ENCODE measurements around the gene GDPD5.
"Not testable (repeated sequence)": the region's sequence is repeated elsewhere in the genome, so short reads cannot be mapped to it uniquely, and the experiment has no call there.

The GDPD5 gene

GRCh38 chr11:75426720-75427086, 99.0 kb downstream of the GDPD5 start:
- Histone ChIP-seq H3K9me3 (peaks cover 12% of the 10 kb centered on the region; the same call in 1 of the 2 replicates), H3K27ac (no peak overlapping the region), H3K4me1 (peaks cover 19% of the 10 kb centered on the region), H3K27me3 (peaks cover 52% of the 10 kb centered on the region), H3K4me2 (no peak overlapping the region), H3K4me3 (no peak overlapping the region), H4K20me1 (peaks cover 33% of the 10 kb centered on the region), H3K9ac (no peak overlapping the region), H3K36me3 (peaks cover 36% of the 10 kb centered on the region)
- TF ChIP-seq Cebpa-rat (IDR thresholded peaks at IDR 0.05) = no peak

- Histone ChIP-seq H3K36me3 (peaks cover 49% of the 10 kb centered on the region), H3K4me3 (no peak overlapping the region), H3K9me3 (peaks cover 12% of the 10 kb centered on the region; the same call in 1 of the 2 replicates), H3K27me3 (peaks cover 40% of the 10 kb centered on the region), H3K9ac (no peak overlapping the region), H3K4me2 (no peak overlapping the region), H3K27ac (no peak overlapping the region), H3K4me1 (peaks cover 19% of the 10 kb centered on the region), H4K20me1 (peaks cover 40% of the 10 kb centered on the region; the same call in 1 of the 2 replicates)
- TF ChIP-seq Cebpa-rat (IDR thresholded peaks at IDR 0.05) = no peak
These were observed 100.3 kb downstream of the GDPD5 start for GRCh38 chr11:75425422-75425821.

- H3K4me1 ChIP-seq = peaks cover 14% of the 10 kb centered on the region
- H3K4me3 ChIP-seq = no peak overlapping the region
- no peak for TF ChIP-seq Cebpa-rat (IDR thresholded peaks at IDR 0.05)
- H3K27me3 ChIP-seq = peaks cover 29% of the 10 kb centered on the region
- peaks cover 48% of the 10 kb centered on the region; the same call in 1 of the 2 replicates for H4K20me1 ChIP-seq
- H3K36me3 ChIP-seq = peaks cover 60% of the 10 kb centered on the region
- H3K4me2 ChIP-seq = peak overlapping the region; percentile 20; the same call in 1 of the 2 replicates
- H3K9me3 ChIP-seq = peaks cover 7% of the 10 kb centered on the region; the same call in 1 of the 2 replicates
- no peak overlapping the region for H3K27ac ChIP-seq
- no peak overlapping the region for H3K9ac ChIP-seq
These were observed 101.3 kb downstream of the GDPD5 start for GRCh38 chr11:75424396-75424795.

GRCh38 chr11:75423721-75424120, 102.0 kb downstream of the GDPD5 start:
- Histone ChIP-seq H3K4me2 (0 out of 2 replicates have a peak overlapping the region, but pooled peaks have one; percentile 20), H3K4me3 (no peak overlapping the region), H3K27me3 (peaks cover 23% of the 10 kb centered on the region), H4K20me1 (peaks cover 51% of the 10 kb centered on the region; the same call in 1 of the 2 replicates), H3K4me1 (peaks cover 10% of the 10 kb centered on the region), H3K9me3 (peaks cover under 1% of the 10 kb centered on the region; the same call in 1 of the 2 replicates), H3K27ac (no peak overlapping the region), H3K9ac (no peak overlapping the region), H3K36me3 (peaks cover 64% of the 10 kb centered on the region)
- TF ChIP-seq Cebpa-rat (IDR thresholded peaks at IDR 0.05) = no peak

GRCh38 chr11:75422248-75423231, 103.2 kb downstream of the GDPD5 start:
- H3K27ac ChIP-seq = no peak overlapping the region

GRCh38 chr11:75421902-75422247, 103.9 kb downstream of the GDPD5 start:
- Histone ChIP-seq H3K4me2 (no peak overlapping the region), H3K9ac (no peak overlapping the region), H3K36me3 (peaks cover 81% of the 10 kb centered on the region), H4K20me1 (peaks cover 67% of the 10 kb centered on the region), H3K9me3 (no peaks in the 10 kb centered on the region), H3K27ac (no peak overlapping the region), H3K4me1 (peaks cover 10% of the 10 kb centered on the region), H3K27me3 (0 out of 2 replicates have a peak, but pooled peaks cover 4% of the 10 kb centered on the region), H3K4me3 (no peak overlapping the region)
- TF ChIP-seq Cebpa-rat (IDR thresholded peaks at IDR 0.05) = no peak

More at GRCh38 chr11:75422248-75423231, 103.2 kb downstream of the GDPD5 start:
- peaks cover 11% of the 10 kb centered on the region for H3K27me3 ChIP-seq
- no peak overlapping the region for H3K4me3 ChIP-seq
- no peak overlapping the region for H3K9ac ChIP-seq
- peaks cover 10% of the 10 kb centered on the region for H3K4me1 ChIP-seq
- TF ChIP-seq Cebpa-rat (IDR thresholded peaks at IDR 0.05) = no peak
- peaks cover 62% of the 10 kb centered on the region for H4K20me1 ChIP-seq
- peaks cover 74% of the 10 kb centered on the region for H3K36me3 ChIP-seq
- no peak overlapping the region for H3K4me2 ChIP-seq
- no peaks in the 10 kb centered on the region for H3K9me3 ChIP-seq

GRCh38 chr11:75421035-75421602, 104.6 kb downstream of the GDPD5 start:
- no peak overlapping the region for H3K4me3 ChIP-seq
- H3K4me2 ChIP-seq = no peak overlapping the region
- peaks cover 83% of the 10 kb centered on the region for H3K36me3 ChIP-seq
- H3K9me3 ChIP-seq = no peaks in the 10 kb centered on the region
- H4K20me1 ChIP-seq = peaks cover 75% of the 10 kb centered on the region
- peaks cover 10% of the 10 kb centered on the region for H3K4me1 ChIP-seq
- H3K9ac ChIP-seq = no peak overlapping the region
- TF ChIP-seq Cebpa-rat (IDR thresholded peaks at IDR 0.05) = no peak
- H3K27ac ChIP-seq = no peak overlapping the region
- H3K27me3 ChIP-seq = no peaks in the 10 kb centered on the region

- H3K4me3 ChIP-seq = no peak overlapping the region
- peaks cover 78% of the 10 kb centered on the region for H4K20me1 ChIP-seq
- no peaks in the 10 kb centered on the region for H3K27me3 ChIP-seq
- H3K27ac ChIP-seq = no peak overlapping the region
- H3K4me1 ChIP-seq = peaks cover 10% of the 10 kb centered on the region
- TF ChIP-seq Cebpa-rat (IDR thresholded peaks at IDR 0.05) = no peak
- no peak overlapping the region for H3K9ac ChIP-seq
- no peaks in the 10 kb centered on the region for H3K9me3 ChIP-seq
- peaks cover 86% of the 10 kb centered on the region for H3K36me3 ChIP-seq
- H3K4me2 ChIP-seq = no peak overlapping the region
These were observed 105.3 kb downstream of the GDPD5 start for GRCh38 chr11:75420224-75421034.

GRCh38 chr11:75413864-75414263, 111.9 kb downstream of the GDPD5 start:
- Histone ChIP-seq H3K9ac (no peak overlapping the region), H3K9me3 (no peaks in the 10 kb centered on the region), H4K20me1 (peaks cover 79% of the 10 kb centered on the region), H3K4me3 (no peak overlapping the region), H3K4me1 (no peaks in the 10 kb centered on the region), H3K27ac (no peak overlapping the region), H3K27me3 (no peaks in the 10 kb centered on the region), H3K4me2 (no peak overlapping the region), H3K36me3 (peaks cover 82% of the 10 kb centered on the region)
- no peak for TF ChIP-seq Cebpa-rat (IDR thresholded peaks at IDR 0.05)

GRCh38 chr11:75413146-75413545, 112.6 kb downstream of the GDPD5 start:
- H3K36me3 ChIP-seq = peaks cover 85% of the 10 kb centered on the region
- H3K9me3 ChIP-seq, H3K27ac ChIP-seq, H3K9ac ChIP-seq, H3K4me1 ChIP-seq, H3K4me2 ChIP-seq, H3K4me3 ChIP-seq, H3K27me3 ChIP-seq: not testable (repeated sequence)
- H4K20me1 ChIP-seq = peaks cover 79% of the 10 kb centered on the region

- not testable (repeated sequence) for H3K9ac ChIP-seq, H3K4me2 ChIP-seq, H3K27me3 ChIP-seq, H3K9me3 ChIP-seq, H3K4me3 ChIP-seq, H3K27ac ChIP-seq, H3K4me1 ChIP-seq
- Histone ChIP-seq H3K36me3 (peaks cover 85% of the 10 kb centered on the region), H4K20me1 (peaks cover 85% of the 10 kb centered on the region)
These were observed 115.8 kb downstream of the GDPD5 start for GRCh38 chr11:75409971-75410370.
